ENCODE measurements around the gene RAPGEF1. TPM values are rescaled to one million over a fixed set of nuclear protein-coding genes. Genes with fewer than 3 reads are reported as not detected.
A peak's percentile ranks its signal among the peaks of the same experiment; 100 is the strongest.

The RAPGEF1 gene
- total and polyA plus RNA-seq, 10 donors = 16.9 to 137 (median 104) TPM

GRCh38 chr9:131669269-131670157, 70.4 kb downstream of the RAPGEF1 start:
- no peak for DNase-seq
- Histone ChIP-seq H3K27ac (peak overlapping the region; percentile 67 to 95 (median 84)), H3K9me3 (no peaks in the 10 kb centered on the region), H3K4me3 (peak overlapping the region in 2 of 8 donors; percentile 10 to 14), H3K4me1 (peaks cover 49 to 100% (median 87%) of the 10 kb centered on the region in 6 donors), H3K36me3 (peaks cover 0 to 3% (median 0%) of the 10 kb centered on the region in 6 donors), H3K27me3 (replicated peaks in 1 of 7) (no peaks in the 10 kb centered on the region)
- intact Hi-C loops (cut with DNase I; ENCODE audit: low total_unique reads) = loop anchor here (10.0 kb wide), 1 partner anchor 65 kb away; no protein-coding TSS in a partner anchor
- TF ChIP-seq POLR2AphosphoS5 (IDR thresholded peaks at IDR 0.05) (no peak), POLR2A (IDR thresholded peaks at IDR 0.05) (no peak), CTCF (IDR thresholded peaks at IDR 0.05 in 8 of 11, conservative IDR thresholded peaks at IDR 0.05 in 3 of 11) (peak in 1 of 11 experiments; percentile 5)
- 78 to 82% (median 79%) methylated on average over 9 to 12 of the region's 12 CpGs for WGBS, 5 donors

- no peaks in the 10 kb centered on the region for H3K27me3 ChIP-seq (replicated peaks in 1 of 7)
- intact Hi-C loops (cut with DNase I; ENCODE audit: low total_unique reads) = no loop called here
- H3K4me1 ChIP-seq = peaks cover 46 to 100% (median 78%) of the 10 kb centered on the region in 6 donors
- TF ChIP-seq CTCF (IDR thresholded peaks at IDR 0.05 in 8 of 11, conservative IDR thresholded peaks at IDR 0.05 in 3 of 11) (peak in 1 of 11 experiments; percentile 23), POLR2AphosphoS5 (IDR thresholded peaks at IDR 0.05) (peak; percentile 9 to 70 (median 39)), POLR2A (IDR thresholded peaks at IDR 0.05) (no peak)
- H3K27ac ChIP-seq = peak overlapping the region; percentile 67 to 95 (median 84)
- peak overlapping the region in 2 of 8 donors; percentile 10 to 14 for H3K4me3 ChIP-seq
- WGBS, 5 donors = 24 to 39% (median 33%) methylated on average over 10 to 15 of the region's 15 CpGs
- peaks cover 0 to 3% (median 0%) of the 10 kb centered on the region in 6 donors for H3K36me3 ChIP-seq
- peak; percentile 86 for DNase-seq
- no peaks in the 10 kb centered on the region for H3K9me3 ChIP-seq
Measured at GRCh38 chr9:131668439-131669268, 71.2 kb downstream of the RAPGEF1 start.

- H3K27ac ChIP-seq = peak overlapping the region; percentile 67 to 95 (median 84)
- H3K4me1 ChIP-seq = peaks cover 46 to 100% (median 73%) of the 10 kb centered on the region in 6 donors
- DNase-seq = no peak
- H3K27me3 ChIP-seq (replicated peaks in 1 of 7) = no peaks in the 10 kb centered on the region
- intact Hi-C loops (cut with DNase I; ENCODE audit: low total_unique reads) = no loop called here
- WGBS, 5 donors = 45 to 59% (median 53%) methylated on average over 9 of the region's 9 CpGs
- H3K9me3 ChIP-seq = no peaks in the 10 kb centered on the region
- H3K36me3 ChIP-seq = peaks cover 0 to 3% (median 0%) of the 10 kb centered on the region in 6 donors
- peak overlapping the region in 1 of 8 donors; percentile 14 for H3K4me3 ChIP-seq
- TF ChIP-seq POLR2A (IDR thresholded peaks at IDR 0.05) (no peak), CTCF (IDR thresholded peaks at IDR 0.05 in 8 of 11, conservative IDR thresholded peaks at IDR 0.05 in 3 of 11) (no peak), POLR2AphosphoS5 (IDR thresholded peaks at IDR 0.05) (no peak)
Measured at GRCh38 chr9:131668057-131668438, 71.8 kb downstream of the RAPGEF1 start.

Data from spleen (tissue), 11 donors.